GM19099 (cell line): Measurements from ENCODE around the gene LTB.

ENCODE experiments used
- POLR2A ChIP-seq: IDR thresholded peaks from 3 replicates; pipeline ENCODE4 v1.6.1; 2011; ENCODE audit warnings: low read depth; ENCODE audit not compliant: insufficient read length; ENCODE audit errors: extremely low read depth

Gene LTB, protein sequence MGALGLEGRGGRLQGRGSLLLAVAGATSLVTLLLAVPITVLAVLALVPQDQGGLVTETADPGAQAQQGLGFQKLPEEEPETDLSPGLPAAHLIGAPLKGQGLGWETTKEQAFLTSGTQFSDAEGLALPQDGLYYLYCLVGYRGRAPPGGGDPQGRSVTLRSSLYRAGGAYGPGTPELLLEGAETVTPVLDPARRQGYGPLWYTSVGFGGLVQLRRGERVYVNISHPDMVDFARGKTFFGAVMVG

DNA sequence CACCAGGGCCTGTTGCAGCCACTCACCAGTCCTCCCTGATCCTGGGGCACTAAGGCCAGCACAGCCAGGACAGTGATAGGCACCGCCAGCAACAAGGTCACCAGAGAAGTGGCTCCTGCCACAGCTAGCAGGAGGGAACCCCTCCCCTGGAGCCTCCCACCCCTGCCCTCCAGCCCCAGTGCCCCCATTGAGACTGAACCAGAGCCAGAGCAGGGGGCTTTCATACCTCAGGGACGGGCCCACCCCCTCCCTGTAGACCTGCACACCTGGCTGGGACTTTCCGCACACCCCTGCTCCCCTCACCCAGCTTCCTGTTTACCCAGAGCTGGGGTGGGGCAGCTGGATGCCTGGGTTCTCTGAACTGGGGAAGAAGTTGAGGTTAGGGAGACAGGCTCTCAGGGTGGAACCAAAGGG lies at the start of gene LTB:
LTB (minus strand) TSS at position 195 of the 414 bp plus-strand sequence; CDS start at position 188, 7 bp downstream.
- TF ChIP-seq POLR2A = no peak

DNA sequence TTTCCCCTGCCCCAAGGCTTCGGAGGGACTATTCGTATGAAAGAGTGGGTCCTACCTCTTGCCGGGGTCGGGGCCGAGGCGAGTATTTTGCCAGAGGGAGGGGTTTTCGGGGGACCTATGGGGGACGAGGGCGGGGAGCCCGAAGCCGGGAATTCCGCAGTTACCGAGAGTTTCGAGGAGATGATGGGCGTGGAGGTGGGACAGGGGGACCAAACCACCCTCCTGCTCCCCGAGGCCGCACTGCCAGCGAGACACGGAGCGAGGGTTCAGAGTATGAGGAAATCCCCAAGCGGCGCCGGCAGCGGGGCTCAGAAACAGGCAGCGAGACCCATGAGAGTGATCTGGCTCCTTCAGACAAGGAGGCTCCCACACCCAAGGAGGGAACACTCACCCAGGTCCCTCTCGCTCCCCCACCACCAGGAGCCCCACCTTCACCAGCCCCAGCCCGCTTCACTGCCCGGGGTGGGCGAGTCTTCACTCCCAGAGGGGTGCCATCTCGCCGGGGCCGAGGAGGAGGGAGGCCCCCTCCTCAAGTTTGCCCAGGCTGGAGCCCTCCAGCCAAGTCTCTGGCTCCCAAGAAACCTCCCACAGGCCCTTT lies 49.6 kb upstream of the LTB start:
- TF ChIP-seq POLR2A = no peak

GRCh38 chr6:31631209-31631608 lies 49.0 kb upstream of the LTB start:
- TF ChIP-seq POLR2A = no peak

- TF ChIP-seq POLR2A = no peak
Measured at GRCh38 chr6:31630177-31630934, 48.1 kb upstream of the LTB start.

DNA sequence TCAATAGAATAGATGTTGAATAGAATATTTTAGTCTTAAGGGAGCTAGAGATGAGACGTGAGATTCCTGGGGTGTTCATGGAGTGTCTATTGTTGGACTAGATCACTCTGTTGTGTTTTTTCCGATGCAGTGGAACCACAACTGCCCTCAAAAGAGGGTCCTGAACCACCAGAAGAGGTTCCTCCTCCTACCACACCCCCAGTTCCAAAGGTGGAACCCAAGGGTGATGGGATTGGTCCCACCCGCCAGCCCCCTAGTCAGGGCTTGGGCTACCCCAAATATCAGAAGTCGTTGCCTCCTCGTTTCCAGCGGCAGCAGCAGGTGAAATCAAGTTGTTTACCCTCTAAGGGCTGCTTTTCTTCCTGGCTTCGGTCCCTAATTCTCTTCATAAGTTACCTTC lies 46.8 kb upstream of the LTB start:
- no peak for TF ChIP-seq POLR2A

GRCh38 chr6:31627690-31628287 lies 45.6 kb upstream of the LTB start:
- TF ChIP-seq POLR2A = no peak

- no peak for TF ChIP-seq POLR2A
Measured at GRCh38 chr6:31626952-31627351, 44.7 kb upstream of the LTB start.

GRCh38 chr6:31624070-31624469 lies 41.8 kb upstream of the LTB start:
- no peak for TF ChIP-seq POLR2A

DNA sequence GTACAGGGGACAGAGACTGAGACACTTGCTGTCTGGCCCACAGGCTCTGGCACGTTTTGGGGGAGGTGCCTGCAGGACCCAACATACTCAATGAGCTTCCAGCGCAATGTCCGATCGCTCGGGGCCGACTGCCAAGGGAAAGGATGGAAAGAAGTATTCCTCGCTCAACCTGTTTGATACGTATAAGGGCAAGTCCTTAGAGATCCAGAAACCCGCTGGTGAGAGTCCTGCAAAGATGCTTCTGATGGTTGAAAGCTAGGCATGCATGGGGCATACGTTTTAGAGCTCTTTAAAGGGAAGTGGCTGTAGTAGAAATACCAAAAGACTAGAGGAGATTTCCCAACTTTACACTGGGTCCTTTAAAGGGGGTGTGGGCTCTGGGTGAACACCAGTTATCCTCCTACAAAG lies 40.5 kb upstream of the LTB start:
- TF ChIP-seq POLR2A = no peak

DNA sequence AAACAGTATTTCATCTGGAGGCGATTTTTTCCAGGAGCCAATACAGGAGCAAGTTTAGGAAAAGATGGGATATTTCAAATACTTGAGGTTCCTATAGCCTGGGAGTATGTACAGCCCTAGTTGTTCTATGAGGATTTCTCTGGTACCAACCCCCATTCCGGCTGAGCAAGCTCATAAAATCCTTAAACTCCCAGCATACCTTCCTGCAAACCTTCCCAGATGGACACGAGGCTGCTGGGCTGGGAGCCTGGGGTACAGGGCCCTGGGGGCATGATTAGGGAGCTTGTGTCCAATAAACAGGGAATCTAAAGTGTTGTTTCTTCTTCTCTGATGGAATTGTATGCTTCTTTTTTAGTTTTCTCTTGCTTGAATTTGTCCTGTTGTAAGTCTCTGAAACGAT lies 39.8 kb upstream of the LTB start:
- no peak for TF ChIP-seq POLR2A

GRCh38 chr6:31621320-31621939 lies 39.2 kb upstream of the LTB start:
- no peak for TF ChIP-seq POLR2A

DNA sequence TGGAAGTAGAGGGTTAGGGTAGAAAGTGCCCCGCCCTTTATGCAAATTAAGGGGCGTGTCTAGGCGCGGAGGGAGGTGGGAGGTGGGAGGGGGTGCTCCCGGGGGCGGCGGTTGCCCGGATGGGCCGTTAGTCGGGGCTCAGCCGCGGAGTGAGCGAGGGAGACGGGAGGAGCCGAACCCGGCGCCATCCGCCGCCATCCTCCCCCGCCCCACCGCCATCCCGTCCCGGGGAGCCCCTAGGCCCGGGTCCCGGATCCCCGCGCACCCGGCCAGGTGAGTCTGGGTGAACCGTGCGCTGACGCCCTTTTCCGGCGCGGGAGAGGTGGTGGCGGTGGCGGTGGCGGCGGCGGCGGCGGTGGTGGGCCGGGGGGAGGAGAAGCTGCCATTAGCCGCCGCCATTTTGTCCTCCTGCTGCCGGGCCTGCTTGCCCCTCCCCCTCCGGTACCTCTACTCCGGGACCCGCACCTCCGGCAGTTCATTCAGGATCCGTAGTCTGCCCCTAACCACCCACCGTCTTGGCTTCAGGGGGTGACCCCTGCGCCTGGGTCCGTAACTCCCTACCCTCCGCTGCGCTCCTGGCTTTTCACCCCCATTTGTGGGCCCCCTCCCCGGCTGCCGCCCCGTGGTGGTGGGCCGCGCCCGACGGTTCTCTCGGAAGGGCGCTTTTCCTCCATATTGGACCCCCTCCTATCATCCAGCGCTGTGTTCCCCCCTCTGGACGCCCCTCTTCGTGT lies 38.5 kb upstream of the LTB start, which contains the start of gene PRRC2A:
PRRC2A (plus strand) TSS at position 130 of the 734 bp plus-strand sequence. CDS start 2,075 bp downstream, outside the sequence.
- peak; percentile 69 for TF ChIP-seq POLR2A

DNA sequence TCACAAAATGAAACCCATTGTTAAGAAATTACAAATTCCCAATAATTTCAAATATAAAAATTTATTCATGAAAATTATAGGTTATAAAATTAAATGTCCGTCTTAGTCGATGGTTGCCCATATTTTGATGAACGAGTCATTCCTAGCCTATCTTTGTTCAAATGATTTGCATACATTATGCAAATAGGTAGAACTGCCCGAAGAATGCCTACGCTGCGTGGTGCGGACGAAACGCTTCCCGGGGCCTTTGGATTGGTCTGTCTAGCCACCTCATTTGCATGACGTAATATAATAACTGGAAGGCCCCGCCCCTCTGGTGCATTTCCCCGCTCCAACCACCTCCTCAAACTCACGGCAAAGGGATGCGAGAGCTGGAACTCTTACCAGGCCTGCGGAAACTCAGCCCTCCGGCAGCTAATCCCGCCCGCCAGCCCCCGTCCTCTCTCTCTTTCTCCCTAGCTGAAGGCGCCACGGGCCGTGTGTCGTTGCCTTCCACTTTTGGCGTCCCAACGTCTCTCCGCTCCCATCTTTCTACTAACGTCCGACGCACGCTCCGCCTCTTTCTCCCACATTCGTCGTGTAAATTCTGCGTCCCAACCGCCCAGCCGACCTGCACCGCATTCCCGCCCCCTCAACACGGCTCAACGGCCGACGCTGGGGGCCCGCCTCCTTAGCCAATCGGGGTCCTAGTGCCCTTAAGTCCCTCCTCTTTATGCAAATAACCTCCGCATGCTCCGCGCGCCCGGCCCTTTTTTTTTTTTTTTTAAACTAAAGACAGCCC lies 37.8 kb upstream of the LTB start:
- peak; percentile 86 for TF ChIP-seq POLR2A

GRCh38 chr6:31617010-31617409 lies 34.8 kb upstream of the LTB start:
- TF ChIP-seq POLR2A = no peak

- TF ChIP-seq POLR2A = no peak
Measured at GRCh38 chr6:31615748-31616147, 33.5 kb upstream of the LTB start.
